CD4-positive, alpha-beta T cell treated with Interleukin-6 for 4 hours (primary cell): ENCODE data around the gene GSK3A.

Experiments
- DNase-seq: peaks from one replicate; pipeline ENCODE4 v3.0.0-alpha.2; 2020; ENCODE audit warnings: mixed read lengths

GSK3A gene

GRCh38 chr19:42198676-42199439 is 43.5 kb downstream of the GSK3A start:
- DNase-seq = peak; percentile 81

- no peak for DNase-seq
Measured at GRCh38 chr19:42197375-42197817, 45.0 kb downstream of the GSK3A start.

- DNase-seq = no peak
Measured at GRCh38 chr19:42196011-42197001, 46.1 kb downstream of the GSK3A start.

- no peak for DNase-seq
Measured at GRCh38 chr19:42193706-42194105, 48.7 kb downstream of the GSK3A start.

GRCh38 chr19:42193294-42193693 is 49.1 kb downstream of the GSK3A start:
- DNase-seq = no peak

GRCh38 chr19:42191855-42192254 is 50.5 kb downstream of the GSK3A start:
- peak; percentile 56 for DNase-seq

- DNase-seq = no peak
Measured at GRCh38 chr19:42191330-42191729, 51.1 kb downstream of the GSK3A start.

GRCh38 chr19:42189133-42189532 is 53.3 kb downstream of the GSK3A start:
- DNase-seq = no peak

GRCh38 chr19:42188665-42189064 is 53.7 kb downstream of the GSK3A start:
- no peak for DNase-seq

- peak; percentile 48 for DNase-seq
Measured at GRCh38 chr19:42185277-42185676, 57.1 kb downstream of the GSK3A start.

- DNase-seq = peak; percentile 80
Measured at GRCh38 chr19:42184401-42184861, 58.0 kb downstream of the GSK3A start.
